CD4-positive, alpha-beta T cell treated with Interferon gamma for 1 hour (primary cell): ENCODE measurements around the gene AAK1.
"Not testable (repeated sequence)": the region's sequence is repeated elsewhere in the genome, so short reads cannot be mapped to it uniquely, and the experiment has no call there.

ENCODE experiments used
- DNase-seq: peaks from one replicate; pipeline ENCODE4 v3.0.0-alpha.2; 2020

AAK1 gene

DNA sequence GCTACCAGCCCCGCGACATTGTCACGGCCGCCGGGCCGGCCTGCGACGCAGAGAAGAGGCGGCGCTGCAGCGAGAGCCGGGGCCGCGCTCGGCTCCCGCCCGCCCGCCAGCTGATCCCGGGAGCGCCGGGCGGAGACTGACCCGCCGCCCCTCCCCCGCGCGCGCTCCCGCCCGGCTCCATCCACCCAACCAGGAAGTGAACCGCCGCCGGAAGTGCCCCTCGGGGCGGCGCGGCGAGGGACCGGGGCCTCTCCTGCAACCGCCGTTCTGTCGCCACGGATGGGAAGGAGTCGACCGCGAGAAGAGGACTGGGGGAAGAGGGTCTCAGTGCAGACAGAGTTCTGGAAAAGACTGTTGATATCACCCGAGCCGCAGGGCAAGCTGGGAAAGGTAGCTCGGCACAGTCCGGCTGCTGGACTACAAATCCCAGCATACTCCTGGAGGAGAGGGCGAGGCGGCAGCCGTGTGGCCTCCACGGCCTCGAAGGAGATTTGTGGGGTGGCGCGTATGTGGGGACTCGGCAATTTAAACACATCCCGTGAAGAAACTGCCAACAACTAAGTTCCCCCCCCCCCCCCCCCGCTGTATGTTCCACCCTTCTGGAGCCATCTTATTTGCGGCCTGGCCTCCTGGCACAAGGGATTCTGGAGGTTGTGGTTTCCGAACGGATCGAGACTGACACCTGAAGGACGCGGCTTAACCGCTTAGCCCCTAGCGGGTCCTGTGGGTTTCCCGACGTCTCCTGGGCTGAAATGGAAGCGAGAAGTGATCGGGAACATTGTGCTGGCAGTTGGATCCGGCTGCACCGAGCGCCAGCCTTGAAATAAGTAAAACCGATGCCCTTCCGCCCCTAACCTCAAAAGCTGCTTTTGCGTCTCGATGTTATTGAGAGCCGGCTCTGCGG lies at the start of gene AAK1:
Gene AAK1 (minus strand): TSS at position 138 of the 904 bp plus-strand sequence. CDS start 699 bp downstream, outside the sequence.
- peak; percentile 82 for DNase-seq

DNA sequence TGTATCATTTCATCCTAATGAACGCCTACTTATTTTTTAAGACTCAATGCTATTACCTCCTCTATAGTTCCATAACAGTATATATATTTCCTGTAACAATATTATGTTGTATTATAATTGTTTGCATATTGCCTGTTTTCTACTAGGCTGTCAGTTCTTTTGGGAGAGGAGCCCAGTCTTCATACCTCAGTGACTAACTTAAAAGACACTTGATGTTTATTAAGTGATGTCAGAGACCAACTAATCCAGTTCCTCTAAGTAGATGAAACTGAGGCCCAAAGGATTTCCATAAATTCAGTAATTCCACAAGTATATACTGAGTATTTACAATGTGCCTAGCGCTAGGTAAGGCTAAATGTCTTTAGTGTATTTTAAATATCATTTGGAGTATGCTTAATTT lies 48.9 kb upstream of the AAK1 start:
- DNase-seq, result no peak

DNA sequence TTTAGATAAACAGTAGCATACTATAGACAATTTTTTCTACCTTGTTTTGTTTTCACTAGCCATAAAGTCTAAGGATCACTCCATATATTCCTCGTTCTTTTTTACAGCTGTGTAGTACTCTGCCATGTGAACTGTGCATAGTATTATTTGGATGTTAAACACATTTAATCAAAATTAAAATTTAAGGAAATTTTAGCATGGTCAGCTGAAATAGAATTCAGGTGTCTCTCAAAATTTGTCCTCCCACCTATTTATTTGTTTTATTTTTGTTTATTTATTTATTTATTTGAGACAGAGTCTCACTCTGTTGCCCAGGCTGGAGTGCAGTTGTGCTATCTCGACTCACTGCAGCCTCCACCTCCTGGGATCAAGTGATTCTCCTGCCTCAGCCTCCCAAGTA lies 46.4 kb upstream of the AAK1 start:
- DNase-seq, result no peak

DNA sequence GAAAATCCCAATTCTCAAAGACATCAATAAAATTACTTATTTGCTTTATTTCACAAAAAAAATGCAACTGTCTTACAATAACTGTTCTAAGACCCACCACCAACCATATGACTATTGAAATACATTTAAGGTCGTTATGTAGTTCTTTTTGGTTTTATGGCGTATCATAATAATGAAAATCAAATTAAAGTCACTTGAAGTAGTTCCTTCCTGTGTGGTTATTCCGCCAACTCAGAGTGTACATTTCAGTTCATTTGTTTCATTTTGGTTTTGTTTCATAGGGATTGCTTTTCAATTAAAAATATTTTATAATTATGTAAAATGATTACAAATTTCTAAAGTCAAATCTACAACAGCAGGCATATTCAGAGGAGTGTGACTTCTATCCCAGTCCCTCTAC lies 45.9 kb upstream of the AAK1 start:
- DNase-seq, result no peak

DNA sequence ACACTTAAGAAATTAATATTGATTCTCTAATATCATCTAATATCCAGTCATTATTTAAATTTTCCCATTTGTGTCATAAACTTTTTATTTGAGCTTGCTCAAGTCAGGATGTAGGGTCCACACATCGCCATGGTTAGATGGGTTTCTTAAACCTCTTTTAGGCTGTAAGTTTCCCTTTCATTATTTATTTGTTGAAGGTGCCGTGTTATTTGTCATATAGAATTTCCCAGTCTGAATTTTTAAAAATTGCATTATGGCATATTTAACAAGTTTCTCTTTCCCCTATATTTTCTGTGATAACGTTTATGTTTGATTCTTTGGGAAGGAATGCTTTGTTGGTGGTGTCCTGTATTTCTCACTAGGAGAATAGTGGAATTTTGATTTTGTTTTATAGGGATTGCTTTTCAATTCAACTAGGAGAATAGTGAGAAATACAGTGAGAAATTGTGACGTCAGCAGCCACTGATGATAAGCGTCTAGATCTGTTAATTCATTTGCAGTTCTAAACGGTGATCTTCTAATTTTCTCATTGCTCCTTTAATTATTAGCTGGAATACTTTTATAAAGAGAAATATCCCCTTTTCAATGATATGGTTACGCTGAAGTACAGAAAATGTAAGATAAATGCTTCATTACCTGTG lies 44.6 kb upstream of the AAK1 start:
- no peak for DNase-seq

DNA sequence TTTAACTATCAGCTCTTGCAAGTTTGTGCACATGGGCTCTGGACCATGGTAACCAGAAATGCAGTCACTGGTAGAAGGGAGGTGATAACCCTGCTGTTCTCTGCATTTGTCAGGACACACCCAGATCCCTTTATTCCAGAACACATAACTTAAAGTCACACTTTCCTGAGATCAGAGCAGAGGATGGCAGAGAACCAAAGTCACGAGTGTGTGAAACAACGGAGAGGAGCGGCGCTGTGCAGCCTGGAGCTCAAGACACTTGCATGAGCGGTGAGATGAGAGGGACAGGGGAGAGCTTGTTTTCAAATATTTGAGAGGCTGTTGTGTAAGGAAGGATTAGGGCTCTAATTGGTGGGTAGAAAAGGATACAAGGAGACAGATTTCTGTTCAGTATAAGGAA lies 43.3 kb upstream of the AAK1 start:
- no peak for DNase-seq

DNA sequence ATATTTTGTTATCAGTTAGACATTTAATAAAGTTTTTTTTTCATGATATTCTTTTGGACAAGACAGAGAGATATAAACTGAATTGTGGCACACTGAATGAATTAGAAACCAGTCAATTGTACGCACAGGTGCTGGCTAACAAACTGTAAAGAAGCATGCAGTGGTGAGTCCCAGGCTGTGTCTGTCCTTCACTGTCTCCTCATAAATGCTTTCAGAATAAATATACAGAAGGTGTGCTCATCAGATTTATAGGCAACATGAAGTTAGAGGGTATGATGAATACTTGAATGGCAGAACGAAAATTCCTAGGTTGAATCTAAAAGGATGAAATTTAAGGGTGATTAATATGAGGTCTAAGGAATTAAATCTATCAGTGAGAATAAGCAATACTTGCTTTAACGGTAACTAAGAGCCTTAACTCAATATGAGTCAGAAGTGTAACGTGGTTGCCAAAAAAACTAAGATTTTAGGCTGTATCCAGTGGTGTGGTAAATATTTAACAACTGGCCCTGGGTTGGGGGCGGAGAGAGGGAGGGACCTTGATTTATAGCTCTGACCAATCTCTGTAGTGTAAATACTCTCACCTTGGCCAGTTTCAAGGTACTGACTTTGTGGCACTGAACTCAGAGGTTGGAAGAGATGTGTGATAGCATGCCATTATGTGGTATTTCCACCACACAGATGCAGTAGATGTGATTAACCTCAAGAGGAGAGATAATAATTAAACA lies 41.9 kb upstream of the AAK1 start:
- DNase-seq, result no peak

DNA sequence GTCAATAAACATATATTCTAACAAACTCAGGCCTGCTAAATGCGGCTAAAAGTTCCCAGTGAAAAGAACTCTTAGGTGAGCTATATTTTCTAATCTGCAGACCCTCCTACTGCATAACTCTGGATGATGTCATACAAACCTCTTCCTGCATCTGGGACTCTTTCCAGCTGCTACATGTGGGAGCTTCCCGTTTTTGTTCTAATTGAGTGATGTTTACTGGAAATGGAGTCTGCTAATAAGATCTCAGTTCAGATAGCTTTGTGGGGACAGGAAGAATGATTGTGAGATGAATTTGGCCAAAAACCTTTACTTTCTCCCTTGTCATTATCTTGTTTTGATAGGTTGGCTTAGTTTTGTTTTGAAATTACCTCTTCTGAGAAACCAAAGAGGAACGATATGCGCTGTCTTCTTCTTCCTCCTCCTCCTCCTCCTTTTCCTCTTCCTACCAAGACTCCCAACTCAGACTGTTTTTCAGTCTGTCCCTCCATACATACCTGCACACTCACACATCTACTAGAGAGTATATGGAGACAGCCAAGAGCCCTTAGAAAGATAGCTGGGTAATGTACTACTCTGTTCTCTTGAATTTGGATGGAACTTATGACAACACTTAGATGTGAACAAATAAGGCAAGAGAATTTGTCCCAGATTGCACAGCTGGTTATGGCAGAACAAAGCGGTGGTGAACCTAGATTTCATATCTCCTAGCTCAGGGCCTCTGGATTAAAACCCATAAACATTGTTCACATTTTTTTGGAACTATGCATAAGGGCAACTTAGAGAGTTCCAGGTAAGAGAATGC lies 39.8 kb upstream of the AAK1 start:
- no peak for DNase-seq

DNA sequence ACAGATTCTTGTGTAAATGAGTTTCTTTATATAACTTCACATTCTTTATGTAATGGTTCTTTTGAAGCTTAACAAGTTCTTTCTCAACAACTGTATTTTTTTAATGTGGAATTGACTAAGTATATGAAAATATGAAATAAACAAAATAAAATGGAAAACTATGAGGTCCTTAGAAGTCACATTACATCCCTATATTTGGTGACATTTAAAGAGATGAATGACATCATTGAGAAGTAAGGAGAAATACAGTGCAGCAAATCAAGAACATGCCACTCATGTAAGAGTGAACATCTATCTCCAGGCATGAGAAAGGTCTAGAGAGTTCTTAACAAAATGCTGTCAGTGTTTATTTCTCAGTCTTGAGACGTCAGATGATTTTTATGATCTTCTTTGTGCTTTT lies 39.0 kb upstream of the AAK1 start:
- DNase-seq, result no peak

DNA sequence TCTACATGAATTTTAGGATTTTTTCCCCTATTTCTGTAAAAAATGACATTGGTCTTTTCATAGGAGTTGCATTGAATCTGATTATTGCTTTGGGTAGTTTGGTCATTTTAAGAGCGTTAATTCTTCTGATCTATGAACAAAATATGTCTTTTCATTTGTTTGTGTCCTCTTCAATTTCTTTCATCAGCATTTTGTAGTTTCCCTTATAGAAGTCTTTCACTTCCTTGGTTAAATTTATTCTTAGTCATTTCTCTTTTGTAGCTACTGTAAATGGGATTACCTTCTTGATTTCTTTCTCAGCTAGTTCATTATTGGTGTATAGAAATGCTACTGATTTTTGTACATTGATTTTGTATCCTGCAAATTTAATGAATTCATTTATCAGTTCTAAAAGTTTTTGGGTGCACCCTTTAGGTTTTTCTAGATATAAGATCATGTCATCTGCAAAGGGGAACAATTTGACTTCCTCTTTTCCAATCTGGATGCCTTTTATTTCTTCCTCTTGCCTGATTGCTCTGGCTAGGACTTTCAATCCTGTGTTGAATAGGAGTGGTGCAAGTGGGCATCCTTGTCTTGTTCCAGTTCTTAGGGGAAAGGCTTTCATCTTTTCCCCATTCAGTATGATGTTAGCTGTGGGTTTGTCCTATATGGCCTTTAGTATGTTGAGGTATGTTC lies 36.6 kb upstream of the AAK1 start:
- DNase-seq, result no peak

DNA sequence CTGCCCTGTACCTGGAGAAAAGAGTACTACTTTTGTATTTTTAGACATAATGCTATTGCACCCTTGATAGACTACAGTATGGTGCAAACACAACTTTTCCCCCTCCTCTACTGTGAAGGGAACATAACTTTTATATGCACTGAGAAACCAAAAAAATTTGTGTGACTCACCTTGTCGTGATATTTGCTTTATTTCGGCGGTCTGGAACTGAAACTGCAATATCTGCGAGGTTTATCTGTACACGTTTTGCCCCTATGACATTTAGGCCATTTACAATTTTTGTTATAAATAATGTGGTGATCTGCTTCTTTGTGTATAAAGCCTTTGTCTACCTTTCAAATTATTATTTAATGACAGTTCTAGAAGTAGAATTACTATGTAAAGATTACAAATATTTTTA lies 34.4 kb upstream of the AAK1 start:
- DNase-seq, result no peak

DNA sequence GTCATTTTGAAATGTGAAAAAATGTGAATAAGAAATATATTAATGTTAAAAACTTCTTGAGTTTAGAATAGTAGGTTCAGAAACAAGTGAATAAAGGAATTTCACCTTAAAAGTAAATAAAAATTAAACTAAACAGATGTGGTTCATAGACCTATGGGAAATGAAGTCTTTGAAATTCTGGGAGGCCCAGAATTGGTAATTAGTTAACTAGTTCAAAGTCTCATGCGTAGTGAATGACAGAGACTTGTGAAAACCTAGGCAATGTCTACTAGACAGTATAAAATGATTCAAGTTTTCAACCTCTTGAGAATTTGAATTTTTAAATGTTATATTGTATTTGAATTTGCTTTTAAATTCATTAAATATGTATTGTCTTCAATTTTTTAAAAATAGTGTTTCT lies 32.6 kb upstream of the AAK1 start:
- DNase-seq, result no peak

DNA sequence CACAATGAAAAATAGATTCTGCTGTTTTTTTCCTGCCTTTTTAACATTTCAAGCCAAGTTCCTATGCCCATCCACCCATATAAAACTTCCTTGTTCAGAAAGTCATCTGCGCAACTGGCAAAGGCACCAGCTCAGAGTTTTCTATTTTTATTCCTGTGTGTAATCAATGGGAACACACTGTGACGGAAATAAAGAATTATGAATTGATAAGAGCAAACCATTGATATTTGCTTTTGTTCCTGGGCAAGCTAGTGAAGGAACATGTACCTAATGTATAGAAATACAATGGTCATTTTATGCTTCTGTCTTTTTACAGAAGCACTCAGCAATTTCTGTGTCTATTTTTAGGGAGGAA lies 30.8 kb upstream of the AAK1 start:
- no peak for DNase-seq

DNA sequence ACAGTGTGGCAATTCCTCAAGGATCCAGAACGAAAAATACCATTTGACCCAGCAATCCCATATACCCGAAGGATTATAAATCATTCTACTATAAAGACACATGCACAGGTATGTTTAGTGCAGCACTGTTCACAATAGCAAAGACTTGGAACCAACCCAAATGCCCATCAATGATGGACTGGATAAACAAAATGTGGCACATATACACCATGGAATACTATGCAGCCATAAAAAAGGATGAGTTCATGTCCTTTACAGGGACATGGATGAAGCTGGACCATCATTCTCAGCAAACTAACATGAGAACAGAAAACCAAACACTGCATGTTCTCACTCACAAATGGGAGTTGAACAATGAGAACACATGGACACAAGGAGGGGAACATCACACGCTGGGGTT lies 29.6 kb upstream of the AAK1 start:
- DNase-seq, result not testable (repeated sequence)

DNA sequence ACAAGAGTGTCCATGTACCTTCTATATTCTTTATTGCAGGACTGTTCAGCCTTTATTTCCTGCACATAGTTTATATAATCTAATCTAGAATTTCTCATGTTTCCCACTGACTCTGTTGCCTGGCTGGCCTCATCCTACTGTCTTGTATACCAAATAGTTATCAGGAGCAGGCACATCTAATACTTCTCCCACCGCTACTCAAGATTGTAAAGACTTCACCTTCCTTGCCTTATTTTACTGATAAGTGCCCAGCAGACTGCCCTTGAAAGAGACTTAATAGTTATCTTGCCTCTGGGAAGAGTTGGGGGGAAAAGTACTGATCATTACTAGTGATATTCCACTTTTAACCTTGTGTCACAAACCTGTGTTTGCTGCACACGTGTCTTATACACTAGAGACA lies 26.1 kb upstream of the AAK1 start:
- DNase-seq, result no peak

DNA sequence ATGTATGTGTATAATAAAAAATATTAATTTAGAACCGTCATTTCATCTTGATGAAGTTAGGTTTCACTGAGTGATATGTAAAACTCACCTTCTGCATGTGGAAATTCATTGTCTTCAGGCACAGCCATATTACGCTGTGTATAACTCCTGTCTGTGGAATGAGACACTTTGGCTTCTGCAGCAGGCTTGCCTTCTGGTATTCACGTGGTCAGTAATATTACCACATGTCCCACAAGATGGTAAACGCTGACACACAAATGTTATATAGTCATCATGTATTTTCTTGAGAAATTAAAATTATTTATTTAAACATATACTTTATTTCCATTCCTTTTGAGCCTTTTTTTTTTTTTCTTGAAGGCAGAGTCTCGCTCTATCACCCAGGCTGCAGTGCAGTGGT lies 25.1 kb upstream of the AAK1 start:
- DNase-seq, result no peak

DNA sequence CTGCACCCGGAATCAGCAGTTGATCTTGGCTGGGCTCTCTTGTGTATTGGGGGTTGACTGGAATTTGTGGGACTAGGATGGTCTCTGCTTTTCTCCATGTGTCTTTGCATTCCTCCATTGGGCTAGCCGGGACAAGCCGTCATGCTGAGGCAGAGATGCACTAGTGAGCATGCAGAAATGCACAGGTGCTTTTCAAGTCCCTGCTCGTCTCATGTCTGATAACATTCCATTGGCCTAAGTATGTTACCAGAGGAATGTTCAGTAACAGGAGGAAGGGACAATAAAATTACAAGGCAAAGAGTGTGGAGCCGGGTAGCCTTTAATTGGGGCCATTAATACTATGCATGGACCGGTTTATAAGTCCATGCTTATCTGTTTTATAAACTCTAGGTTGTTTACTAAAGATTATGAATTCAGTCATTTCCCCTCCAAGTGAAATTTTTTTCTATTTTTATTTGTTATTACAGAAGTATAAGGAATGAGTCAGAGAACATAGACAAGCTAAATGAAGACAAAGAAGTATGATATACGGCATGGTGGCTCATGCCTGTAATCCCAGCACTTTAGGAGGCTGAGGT lies 24.4 kb upstream of the AAK1 start:
- no peak for DNase-seq

DNA sequence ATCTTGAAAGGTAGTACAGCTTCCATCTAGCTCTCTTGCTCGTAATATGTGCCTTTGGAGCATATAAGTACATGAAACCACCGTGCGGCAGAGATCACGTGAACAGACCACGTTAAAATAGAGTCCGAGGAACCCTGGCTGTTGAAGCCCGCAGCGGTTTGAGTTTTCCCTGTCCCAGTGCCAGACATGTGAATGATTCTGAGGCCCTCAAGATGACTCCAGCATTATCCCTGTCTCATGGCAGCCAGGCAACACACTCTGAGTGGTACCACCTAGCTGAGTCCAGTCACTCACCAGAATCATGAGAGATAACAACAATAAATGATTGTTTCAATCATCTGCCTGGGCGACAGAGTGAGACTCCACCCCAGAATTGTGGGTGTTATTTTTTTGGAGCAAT lies 21.6 kb upstream of the AAK1 start:
- DNase-seq, result no peak

DNA sequence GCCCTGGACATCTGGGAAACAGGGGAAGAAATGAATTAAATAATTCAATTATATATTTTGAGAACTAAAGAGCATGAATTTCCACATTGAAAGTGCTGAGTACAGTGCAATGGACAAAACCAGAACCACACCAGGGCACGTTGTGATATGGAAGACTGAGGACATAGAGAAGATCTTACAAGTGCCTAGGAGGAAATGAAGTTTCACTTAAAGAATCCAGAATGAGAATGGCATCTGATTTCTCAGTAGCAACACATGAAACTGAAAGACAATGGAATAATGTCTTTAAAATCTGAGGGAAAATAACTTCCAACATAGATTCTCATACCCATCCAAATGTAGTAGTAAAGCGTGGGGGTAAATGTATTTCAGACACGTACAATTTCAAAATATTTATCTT lies 20.3 kb upstream of the AAK1 start:
- no peak for DNase-seq

DNA sequence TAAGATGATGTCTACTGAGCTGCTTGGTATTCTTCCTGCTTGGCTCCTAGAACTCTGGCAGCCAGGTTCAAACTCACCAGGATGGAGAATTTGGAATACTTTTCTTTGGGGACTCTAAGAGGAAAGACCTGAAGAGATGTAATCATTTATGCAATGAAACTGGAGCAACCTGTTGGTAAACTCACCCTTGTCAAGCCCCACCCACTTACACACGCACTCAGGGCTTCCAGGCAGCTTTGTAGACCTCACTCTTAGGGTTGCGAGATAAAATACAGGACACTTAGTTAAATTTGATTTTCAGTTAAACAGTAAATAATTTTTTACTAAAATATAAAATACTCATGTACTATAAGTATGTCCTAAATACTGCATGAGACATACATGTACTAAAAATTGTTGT lies 19.0 kb upstream of the AAK1 start:
- not testable (repeated sequence) for DNase-seq

DNA sequence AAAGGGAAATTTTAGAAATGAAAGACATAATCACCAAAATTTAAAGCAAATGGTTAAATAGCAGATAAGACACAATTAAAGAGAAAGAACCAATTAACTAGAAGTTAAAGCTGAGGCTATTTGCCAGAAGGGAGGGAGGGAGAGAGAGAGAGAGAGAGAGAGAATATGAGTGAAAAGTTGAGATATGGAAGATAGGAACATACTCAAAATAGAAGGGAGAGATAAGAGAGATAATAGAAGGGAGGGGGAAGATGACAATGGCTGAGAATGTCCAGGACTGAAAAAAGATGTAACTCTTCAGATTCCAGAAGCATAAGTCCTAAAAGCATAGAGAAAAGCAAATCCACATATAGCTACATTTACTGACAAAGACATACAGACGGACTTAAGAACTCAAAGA lies 17.1 kb upstream of the AAK1 start:
- no peak for DNase-seq

DNA sequence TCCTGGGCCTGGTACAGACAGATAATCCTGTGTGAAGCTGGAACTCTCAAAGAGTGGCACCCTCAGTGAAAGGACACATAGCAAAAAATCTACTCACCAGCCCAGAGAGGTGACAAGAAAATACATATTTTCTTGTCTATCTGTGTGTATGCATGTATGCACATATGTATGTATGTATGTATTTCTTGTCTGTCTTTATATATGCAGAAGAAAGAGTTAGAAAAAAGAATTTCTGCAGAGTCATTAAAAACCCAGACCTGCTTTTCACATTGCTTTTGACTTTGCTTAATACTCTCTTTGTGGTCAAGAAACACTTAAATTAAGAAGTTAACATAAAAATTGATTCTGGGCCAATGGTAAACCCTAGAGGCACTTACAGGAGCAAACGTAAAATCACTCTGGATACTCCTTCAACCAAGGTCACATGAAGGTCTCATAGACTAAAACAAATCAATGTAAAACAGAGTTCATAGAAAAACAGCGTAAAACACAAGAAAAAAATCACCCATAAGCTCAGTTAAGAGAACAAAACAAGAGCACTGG lies 16.5 kb upstream of the AAK1 start:
- DNase-seq, result no peak
